Panc1 (cell line): ENCODE results near the gene CRY2. TPM values are rescaled to one million over a fixed set of nuclear protein-coding genes. Genes with fewer than 3 reads are reported as not detected.

ENCODE experiments used
- ATAC-seq: fragments of 200-7000 bp; cut with Tn5 transposase; 2 replicates; pipeline ENCODE4 v1.9.1; 2020; ENCODE audit warnings: mild to moderate bottlenecking, moderate library complexity
- BruUV-seq: library from RNA; stranded (reverse); fragments of 400-500 nt; replicated peaks from 2 replicates; lab custom pipeline; 2021; lab: Mats Ljungman, UMichigan
- CTCF ChIA-PET: fragments of 300-600 bp; sonication (Branson Sonifier 250); formaldehyde crosslinking; loops from one replicate; lab custom pipeline; 2022; ENCODE audit warnings: antibody characterized with exemption; lab: Charles Lee
- POLR2A ChIA-PET: fragments of 300-600 bp; sonication (Branson Sonifier 250); formaldehyde crosslinking; loops from one replicate; lab custom pipeline; 2022; ENCODE audit warnings: antibody characterized with exemption; lab: Charles Lee
- DNase-seq: peaks from one replicate; pipeline ENCODE4 v3.0.0-alpha.2; 2010; ENCODE audit warnings: low read depth, low spot score
- H3K27ac ChIP-seq: 2 replicates; pipeline ENCODE4 v1.5.1; 2011; ENCODE audit warnings: mild to moderate bottlenecking, low read length, inconsistent platforms
- H3K27me3 ChIP-seq: fragments of 200-500 bp; sonication (Bioruptor generic); 2 replicates; pipeline ENCODE4 v1.6.0; 2014; ENCODE audit warnings: low read length, inconsistent platforms; ENCODE audit not compliant: control insufficient read depth, insufficient read depth
- H3K36me3 ChIP-seq: fragments of 200-500 bp; sonication (Bioruptor generic); 2 replicates; pipeline ENCODE4 v1.5.1; 2014; ENCODE audit warnings: inconsistent platforms, mild to moderate bottlenecking, low read length, moderate library complexity; ENCODE audit not compliant: control insufficient read depth, insufficient read depth
- H3K4me1 ChIP-seq: 2 replicates; pipeline ENCODE4 v1.5.1; 2011; ENCODE audit warnings: inconsistent platforms, mild to moderate bottlenecking, low read length, moderate library complexity; ENCODE audit not compliant: control insufficient read depth, insufficient read depth
- H3K4me3 ChIP-seq, 2 experiments: 2 replicates each; pipeline ENCODE4 v1.5.1; 2011 to 2012; ENCODE audit warnings: low read depth in 2 of 2, low read length in 2 of 2, mild to moderate bottlenecking in 2 of 2, inconsistent platforms in 1 of 2, moderate library complexity in 1 of 2
- H3K9me3 ChIP-seq: fragments of 200-500 bp; sonication (Bioruptor generic); 2 replicates; pipeline ENCODE4 v1.5.1; 2014; ENCODE audit warnings: low read depth, mild to moderate bottlenecking, inconsistent platforms, low read length, moderate library complexity; ENCODE audit not compliant: control insufficient read depth, insufficient read depth
- POLR2AphosphoS5 ChIP-seq: IDR thresholded peaks from 2 replicates; pipeline ENCODE4 v1.6.1; 2012; ENCODE audit warnings: mild to moderate bottlenecking, low read depth, low read length, moderate library complexity
- SIN3A ChIP-seq: IDR thresholded peaks from 2 replicates; pipeline ENCODE4 v1.6.1; 2012; ENCODE audit warnings: low read depth, mild to moderate bottlenecking, low read length, moderate library complexity, borderline replicate concordance; ENCODE audit not compliant: insufficient read depth
- TCF7L2 ChIP-seq: IDR thresholded peaks from 2 replicates; pipeline ENCODE4 v1.6.1; 2011; ENCODE audit warnings: mild to moderate bottlenecking, low read depth, low read length, inconsistent platforms
- in situ Hi-C: cut with HindIII; loops from 2 replicates; pipeline ENCODE4 v1.10.0; 2016; ENCODE audit warnings: low sequenced_read_pairs, low pct_unique_long_range_greater_than_20kb
- intact Hi-C: fragments of 100-400 bp; cut with micrococcal nuclease; formaldehyde crosslinking; loops from one replicate; pipeline ENCODE4 v1.10.0; 2022; ENCODE audit not compliant: unreplicated experiment
- total RNA-seq: library from RNA; stranded (reverse); gene quantifications from one replicate; pipeline ENCODE4 v1.2.1, GENCODE V29; 2021; ENCODE audit not compliant: unreplicated experiment
- TF ChIP-seq, protein P1 (sequence below): fragments of 450-650 bp; IDR thresholded peaks from 2 replicates; pipeline ENCODE4 v1.5.1; 2017; ENCODE audit warnings: mild to moderate bottlenecking
- TF ChIP-seq, protein P2 (sequence below), 2 experiments: IDR thresholded peaks; 2 replicates each; pipeline ENCODE4 v1.6.1; 2011 to 2012; ENCODE audit warnings: low read depth in 2 of 2, control low read depth in 1 of 2, low read length in 1 of 2, mild to moderate bottlenecking in 1 of 2, moderate library complexity in 1 of 2; ENCODE audit not compliant: insufficient read depth in 1 of 2

Gene CRY2
- total RNA-seq, 1 experiment from 2014 or later: 14.6 TPM

DNA sequence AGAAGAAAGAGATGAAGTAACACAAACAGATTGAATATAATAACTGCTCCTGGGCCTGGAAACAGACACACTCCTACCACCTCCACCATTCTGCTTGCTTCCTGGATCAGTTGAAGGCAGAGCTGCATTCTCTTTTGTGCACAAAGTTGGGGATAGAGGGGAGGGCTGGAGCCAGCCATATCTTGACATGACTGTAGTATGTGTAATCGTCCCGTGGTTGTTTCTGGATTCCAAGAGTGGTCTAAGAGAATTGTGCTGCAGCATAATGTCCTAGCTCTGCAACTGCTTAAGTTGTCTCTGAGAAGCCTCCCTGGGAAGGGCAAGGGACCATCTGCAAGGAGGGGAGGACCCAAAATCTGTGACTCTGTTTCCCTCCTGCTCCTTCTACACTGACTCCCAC is 3.2 kb downstream of the CRY2 start:
- Histone ChIP-seq H3K27ac (no peak overlapping the region), H3K4me3 (no peak overlapping the region), H3K27me3 (peaks cover 3% of the 10 kb centered on the region; the same call in 1 of the 2 replicates), H3K36me3 (no peaks in the 10 kb centered on the region; the same call in 1 of the 2 replicates), H3K4me1 (peaks cover 10% of the 10 kb centered on the region), H3K9me3 (no peaks in the 10 kb centered on the region)
- BruUV-seq: no TSS peak
- POLR2A ChIA-PET: interaction anchor here (0.7 kb wide), 1 partner anchor 91 kb away, joined by 4 read pairs; no protein-coding TSS in a partner anchor
- intact Hi-C loops: no loop called here
- CTCF ChIA-PET: no interaction called here
- TF ChIP-seq, protein P1, sequence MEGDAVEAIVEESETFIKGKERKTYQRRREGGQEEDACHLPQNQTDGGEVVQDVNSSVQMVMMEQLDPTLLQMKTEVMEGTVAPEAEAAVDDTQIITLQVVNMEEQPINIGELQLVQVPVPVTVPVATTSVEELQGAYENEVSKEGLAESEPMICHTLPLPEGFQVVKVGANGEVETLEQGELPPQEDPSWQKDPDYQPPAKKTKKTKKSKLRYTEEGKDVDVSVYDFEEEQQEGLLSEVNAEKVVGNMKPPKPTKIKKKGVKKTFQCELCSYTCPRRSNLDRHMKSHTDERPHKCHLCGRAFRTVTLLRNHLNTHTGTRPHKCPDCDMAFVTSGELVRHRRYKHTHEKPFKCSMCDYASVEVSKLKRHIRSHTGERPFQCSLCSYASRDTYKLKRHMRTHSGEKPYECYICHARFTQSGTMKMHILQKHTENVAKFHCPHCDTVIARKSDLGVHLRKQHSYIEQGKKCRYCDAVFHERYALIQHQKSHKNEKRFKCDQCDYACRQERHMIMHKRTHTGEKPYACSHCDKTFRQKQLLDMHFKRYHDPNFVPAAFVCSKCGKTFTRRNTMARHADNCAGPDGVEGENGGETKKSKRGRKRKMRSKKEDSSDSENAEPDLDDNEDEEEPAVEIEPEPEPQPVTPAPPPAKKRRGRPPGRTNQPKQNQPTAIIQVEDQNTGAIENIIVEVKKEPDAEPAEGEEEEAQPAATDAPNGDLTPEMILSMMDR: no peak
- TF ChIP-seq, protein P2, sequence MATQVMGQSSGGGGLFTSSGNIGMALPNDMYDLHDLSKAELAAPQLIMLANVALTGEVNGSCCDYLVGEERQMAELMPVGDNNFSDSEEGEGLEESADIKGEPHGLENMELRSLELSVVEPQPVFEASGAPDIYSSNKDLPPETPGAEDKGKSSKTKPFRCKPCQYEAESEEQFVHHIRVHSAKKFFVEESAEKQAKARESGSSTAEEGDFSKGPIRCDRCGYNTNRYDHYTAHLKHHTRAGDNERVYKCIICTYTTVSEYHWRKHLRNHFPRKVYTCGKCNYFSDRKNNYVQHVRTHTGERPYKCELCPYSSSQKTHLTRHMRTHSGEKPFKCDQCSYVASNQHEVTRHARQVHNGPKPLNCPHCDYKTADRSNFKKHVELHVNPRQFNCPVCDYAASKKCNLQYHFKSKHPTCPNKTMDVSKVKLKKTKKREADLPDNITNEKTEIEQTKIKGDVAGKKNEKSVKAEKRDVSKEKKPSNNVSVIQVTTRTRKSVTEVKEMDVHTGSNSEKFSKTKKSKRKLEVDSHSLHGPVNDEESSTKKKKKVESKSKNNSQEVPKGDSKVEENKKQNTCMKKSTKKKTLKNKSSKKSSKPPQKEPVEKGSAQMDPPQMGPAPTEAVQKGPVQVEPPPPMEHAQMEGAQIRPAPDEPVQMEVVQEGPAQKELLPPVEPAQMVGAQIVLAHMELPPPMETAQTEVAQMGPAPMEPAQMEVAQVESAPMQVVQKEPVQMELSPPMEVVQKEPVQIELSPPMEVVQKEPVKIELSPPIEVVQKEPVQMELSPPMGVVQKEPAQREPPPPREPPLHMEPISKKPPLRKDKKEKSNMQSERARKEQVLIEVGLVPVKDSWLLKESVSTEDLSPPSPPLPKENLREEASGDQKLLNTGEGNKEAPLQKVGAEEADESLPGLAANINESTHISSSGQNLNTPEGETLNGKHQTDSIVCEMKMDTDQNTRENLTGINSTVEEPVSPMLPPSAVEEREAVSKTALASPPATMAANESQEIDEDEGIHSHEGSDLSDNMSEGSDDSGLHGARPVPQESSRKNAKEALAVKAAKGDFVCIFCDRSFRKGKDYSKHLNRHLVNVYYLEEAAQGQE (IDR thresholded peaks at IDR 0.05; ENCODE audit: insufficient read depth in 1 of 2, low read depth in 2 of 2, low read length in 1 of 2): no peak
- TF ChIP-seq POLR2AphosphoS5 (no peak), SIN3A (no peak), TCF7L2 (no peak)
- ATAC-seq (no peak), DNase-seq (no peak)
- in situ Hi-C loops: no loop called here

DNA sequence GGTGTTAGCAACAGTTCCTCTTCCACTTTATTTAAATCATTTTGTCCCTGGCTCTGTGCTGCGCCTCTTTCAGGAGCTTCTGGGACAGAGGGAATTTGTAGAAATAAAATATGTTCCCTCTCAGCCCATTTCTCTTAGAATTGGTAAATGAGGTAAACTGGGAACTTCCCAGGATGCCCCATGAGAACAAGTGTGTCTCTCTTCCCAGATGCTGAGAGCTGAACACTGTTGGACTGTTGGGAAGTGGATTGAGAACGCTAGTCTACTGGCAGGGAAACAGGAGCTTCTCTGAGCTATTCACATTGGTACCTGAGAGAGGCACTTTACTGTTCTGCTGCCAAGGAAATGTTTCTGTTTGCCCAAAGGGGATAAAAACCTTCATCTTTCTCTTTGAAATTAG is 4.0 kb downstream of the CRY2 start:
- no peaks in the 10 kb centered on the region for H3K27me3 ChIP-seq
- peaks cover 10% of the 10 kb centered on the region for H3K4me1 ChIP-seq
- ATAC-seq (no peak), DNase-seq (no peak)
- H3K9me3 ChIP-seq: no peaks in the 10 kb centered on the region
- H3K36me3 ChIP-seq: no peaks in the 10 kb centered on the region; the same call in 1 of the 2 replicates
- ChIA-PET CTCF (no interaction called here), POLR2A (no interaction called here)
- no peak overlapping the region for H3K4me3 ChIP-seq
- intact Hi-C loops: no loop called here
- no peak overlapping the region for H3K27ac ChIP-seq
- TF ChIP-seq, protein P2 (IDR thresholded peaks at IDR 0.05; ENCODE audit: insufficient read depth in 1 of 2, low read depth in 2 of 2, low read length in 1 of 2): no peak
- no peak for TF ChIP-seq POLR2AphosphoS5
- no TSS peak for BruUV-seq
- in situ Hi-C loops: no loop called here
